ENCODE results near the gene DYNC1LI2.

GRCh38 chr16:66774981-66775380, 23.6 kb upstream of the DYNC1LI2 start:
- no peak for TF ChIP-seq CTCF (IDR thresholded peaks at IDR 0.05; ENCODE audit: low read length)
- no peak for TF ChIP-seq EZH2phosphoT487 (IDR thresholded peaks at IDR 0.05; ENCODE audit: low read length)

Measured in MM.1S (cell line).